Activated effector memory CD4-positive, alpha-beta T cell treated with anti-CD3 and anti-CD28 coated beads, Interleukin-2, amount 50 U/mL, for 16 hours (primary cell): Measurements from ENCODE around the gene FDX2.
A peak's percentile ranks its signal among the peaks of the same experiment; 100 is the strongest.
"Not testable (repeated sequence)": the region's sequence is repeated elsewhere in the genome, so short reads cannot be mapped to it uniquely, and the experiment has no call there.

Experiments
- DNase-seq: peaks from one replicate; pipeline ENCODE4 v3.0.0-alpha.2; 2020

Gene FDX2

GRCh38 chr19:10283301-10284064 lies 32.3 kb downstream of the FDX2 start:
- no peak for DNase-seq

DNA sequence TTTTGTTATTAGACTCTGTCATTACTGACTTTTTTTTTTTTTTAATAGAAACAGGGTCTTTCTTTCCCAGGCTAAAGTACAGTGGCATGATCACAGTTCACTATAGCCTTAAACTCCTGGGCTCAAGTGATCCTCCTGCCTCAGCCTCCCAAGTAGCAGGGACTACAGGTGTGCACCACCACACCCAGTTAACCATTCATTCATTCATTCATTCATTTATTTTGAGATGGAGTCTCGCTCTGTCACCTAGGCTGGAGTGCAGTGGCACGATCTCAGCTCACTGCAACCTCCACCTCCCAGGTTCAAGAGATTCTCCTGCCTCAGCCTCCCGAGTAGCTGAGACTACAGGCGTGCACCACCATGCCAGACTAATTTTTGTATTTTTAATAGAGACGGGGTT lies 33.8 kb downstream of the FDX2 start:
- not testable (repeated sequence) for DNase-seq

DNA sequence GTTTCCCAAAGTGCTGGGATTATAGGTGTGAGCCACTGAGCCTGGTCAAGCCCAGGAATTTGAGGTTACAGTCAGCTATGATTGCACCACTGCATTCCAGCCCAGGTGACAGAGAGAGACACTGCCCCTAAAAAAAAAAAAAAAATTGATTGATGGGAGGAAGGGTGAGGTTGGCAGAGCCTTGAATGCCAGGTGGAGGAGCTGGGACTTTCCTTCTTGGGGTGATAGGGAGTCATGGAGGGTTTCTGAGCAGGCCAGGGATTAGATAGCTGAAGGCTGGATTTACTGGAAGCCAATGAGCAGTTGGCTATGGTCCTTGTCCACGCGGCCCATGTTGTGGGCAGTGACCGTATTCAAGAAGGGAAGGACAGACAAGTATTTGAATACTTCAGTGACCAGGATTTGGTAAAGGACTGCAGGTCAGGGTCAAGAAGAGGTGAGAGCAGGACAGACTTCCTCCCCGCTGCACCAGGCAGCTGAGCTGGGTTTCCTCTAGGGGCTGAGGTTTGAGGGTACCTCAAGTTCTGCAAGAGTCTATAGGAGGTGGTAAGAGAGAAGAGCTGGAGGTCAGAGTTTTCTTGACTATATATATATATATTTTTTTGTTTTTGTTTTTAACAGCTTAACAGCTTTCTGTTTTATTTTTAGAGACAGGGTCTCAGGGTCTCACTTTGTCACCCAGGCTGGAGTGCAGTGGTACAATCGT lies 35.9 kb downstream of the FDX2 start:
- no peak for DNase-seq

- DNase-seq, result no peak
Measured at GRCh38 chr19:10278935-10279334, 36.9 kb downstream of the FDX2 start.

DNA sequence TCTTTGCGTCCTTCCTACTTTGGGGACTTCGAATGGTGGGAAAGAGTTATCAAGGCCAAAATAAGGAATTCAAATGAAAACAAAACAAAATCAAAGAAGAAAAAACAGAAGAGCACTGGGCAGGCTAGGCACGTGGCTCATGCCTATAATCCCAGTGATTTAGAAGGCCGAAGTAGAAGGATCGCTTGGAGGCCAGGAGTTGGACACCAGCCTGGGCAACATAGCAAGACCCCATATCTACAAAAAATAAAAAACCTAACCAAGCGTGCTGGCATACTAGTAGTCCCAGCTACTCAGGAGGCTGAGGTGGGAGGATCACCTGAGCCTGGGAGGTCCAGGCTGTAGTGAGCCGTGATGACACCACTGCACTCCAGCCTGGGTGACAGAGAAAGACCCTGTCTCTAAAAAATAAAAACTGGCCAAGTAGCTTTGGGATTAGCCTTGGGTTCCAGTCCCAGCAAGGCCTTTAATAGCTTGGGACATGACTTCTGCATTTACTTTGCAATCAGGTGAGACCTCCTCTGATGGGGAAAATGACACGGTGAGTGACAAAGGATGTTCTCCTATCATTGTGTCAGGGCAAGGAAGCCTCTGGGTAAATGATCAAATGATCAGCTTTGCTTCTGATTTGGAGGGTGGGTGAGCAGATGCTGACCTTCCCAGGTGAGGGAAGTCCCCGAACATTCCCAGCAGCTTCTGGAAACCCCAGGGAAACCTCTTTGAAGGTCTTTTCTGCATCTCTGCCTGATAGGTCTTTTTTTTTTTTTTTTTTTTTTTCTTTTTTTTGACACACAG lies 37.8 kb downstream of the FDX2 start:
- no peak for DNase-seq

DNA sequence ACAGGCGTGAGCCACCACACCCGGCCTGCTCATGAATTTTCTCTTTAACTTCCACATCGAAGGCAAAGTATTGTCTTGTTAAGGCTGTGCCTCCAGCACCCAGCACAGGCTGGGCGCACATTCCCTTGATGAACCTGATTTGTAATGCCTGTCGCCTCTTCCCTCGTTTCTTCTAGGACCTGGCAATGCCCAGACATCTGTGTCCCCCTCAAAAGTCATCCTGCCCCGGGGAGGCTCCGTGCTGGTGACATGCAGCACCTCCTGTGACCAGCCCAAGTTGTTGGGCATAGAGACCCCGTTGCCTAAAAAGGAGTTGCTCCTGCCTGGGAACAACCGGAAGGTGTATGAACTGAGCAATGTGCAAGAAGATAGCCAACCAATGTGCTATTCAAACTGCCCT lies 41.2 kb downstream of the FDX2 start:
- DNase-seq, result no peak

- DNase-seq, result peak; percentile 80
Measured at GRCh38 chr19:10271543-10272086, 44.2 kb downstream of the FDX2 start.

DNA sequence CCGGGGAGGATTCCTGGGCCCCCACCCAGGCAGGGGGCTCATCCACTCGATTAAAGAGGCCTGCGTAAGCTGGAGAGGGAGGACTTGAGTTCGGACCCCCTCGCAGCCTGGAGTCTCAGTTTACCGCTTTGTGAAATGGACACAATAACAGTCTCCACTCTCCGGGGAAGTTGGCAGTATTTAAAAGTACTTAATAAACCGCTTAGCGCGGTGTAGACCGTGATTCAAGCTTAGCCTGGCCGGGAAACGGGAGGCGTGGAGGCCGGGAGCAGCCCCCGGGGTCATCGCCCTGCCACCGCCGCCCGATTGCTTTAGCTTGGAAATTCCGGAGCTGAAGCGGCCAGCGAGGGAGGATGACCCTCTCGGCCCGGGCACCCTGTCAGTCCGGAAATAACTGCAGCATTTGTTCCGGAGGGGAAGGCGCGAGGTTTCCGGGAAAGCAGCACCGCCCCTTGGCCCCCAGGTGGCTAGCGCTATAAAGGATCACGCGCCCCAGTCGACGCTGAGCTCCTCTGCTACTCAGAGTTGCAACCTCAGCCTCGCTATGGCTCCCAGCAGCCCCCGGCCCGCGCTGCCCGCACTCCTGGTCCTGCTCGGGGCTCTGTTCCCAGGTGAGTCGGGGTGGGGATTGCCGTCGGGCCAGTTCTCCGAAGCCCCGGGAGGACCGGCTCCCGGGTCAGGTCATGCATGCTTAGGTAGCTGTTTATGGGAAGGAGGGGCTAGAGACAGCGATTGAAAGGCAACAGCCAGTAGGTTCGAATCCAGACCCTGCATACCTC lies 45.0 kb downstream of the FDX2 start, which contains the start of gene ICAM1:
Gene ICAM1, plus strand, starts transcription at position 505 of the 779 bp plus-strand sequence. Its CDS starts 40 bp downstream, at position 545.
- peak; percentile 91 for DNase-seq

- peak; percentile 89 for DNase-seq
Measured at GRCh38 chr19:10270180-10270615, 45.6 kb downstream of the FDX2 start.

DNA sequence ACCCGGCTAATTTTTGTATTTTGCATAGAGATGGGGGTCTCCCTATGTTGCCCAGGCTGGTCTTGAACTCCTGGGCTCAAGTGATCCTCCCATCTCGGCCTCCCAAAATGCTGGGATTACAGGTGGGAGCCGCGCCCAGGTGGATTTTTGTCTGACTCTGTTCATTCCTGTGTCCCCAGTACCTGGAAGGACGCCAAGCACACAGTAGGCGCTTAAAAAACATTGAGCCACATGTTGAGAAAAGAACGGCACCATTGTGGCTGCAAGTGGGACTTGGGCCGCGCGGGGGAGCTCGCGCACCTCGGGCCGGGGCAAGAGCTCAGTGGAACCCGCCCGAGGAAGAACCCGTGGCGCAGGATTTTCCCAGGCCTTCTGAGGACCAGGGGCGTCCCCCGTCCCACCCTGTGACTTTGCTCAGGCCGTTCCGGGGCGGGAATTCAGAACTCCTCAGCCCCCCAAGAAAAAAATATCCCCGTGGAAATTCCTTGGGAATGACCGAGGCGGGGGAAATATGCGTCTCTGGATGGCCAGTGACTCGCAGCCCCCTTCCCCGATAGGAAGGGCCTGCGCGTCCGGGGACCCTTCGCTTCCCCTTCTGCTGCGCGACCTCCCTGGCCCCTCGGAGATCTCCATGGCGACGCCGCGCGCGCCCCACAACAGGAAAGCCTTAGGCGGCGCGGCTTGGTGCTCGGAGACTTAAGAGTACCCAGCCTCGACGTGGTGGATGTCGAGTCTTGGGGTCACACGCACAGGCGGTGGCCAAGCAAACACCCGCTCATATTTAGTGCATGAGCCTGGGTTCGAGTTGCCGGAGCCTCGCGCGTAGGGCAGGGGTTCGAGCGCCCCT lies 46.3 kb downstream of the FDX2 start:
- peak; percentile 95 for DNase-seq

- DNase-seq, result no peak
Measured at GRCh38 chr19:10268071-10268470, 47.7 kb downstream of the FDX2 start.

DNA sequence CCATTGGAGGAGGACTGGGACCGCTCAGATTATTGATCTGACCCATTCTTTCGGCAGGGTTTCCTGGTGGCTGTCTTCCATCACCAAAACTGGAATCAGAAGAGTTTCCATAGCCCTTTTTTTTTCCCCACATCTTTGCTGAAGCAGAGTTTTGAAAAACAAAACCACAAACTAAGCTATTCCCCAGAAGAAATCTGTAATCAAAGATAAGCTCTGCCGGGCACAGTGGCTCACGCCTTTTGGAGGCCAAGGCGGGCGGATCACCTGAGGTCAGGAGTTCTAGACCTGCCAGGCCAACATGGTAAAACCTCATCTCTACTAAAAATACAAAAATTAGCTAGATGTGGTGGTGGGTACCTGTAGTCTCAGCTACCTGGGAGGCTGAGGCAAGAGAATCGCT lies 49.1 kb downstream of the FDX2 start:
- no peak for DNase-seq

DNA sequence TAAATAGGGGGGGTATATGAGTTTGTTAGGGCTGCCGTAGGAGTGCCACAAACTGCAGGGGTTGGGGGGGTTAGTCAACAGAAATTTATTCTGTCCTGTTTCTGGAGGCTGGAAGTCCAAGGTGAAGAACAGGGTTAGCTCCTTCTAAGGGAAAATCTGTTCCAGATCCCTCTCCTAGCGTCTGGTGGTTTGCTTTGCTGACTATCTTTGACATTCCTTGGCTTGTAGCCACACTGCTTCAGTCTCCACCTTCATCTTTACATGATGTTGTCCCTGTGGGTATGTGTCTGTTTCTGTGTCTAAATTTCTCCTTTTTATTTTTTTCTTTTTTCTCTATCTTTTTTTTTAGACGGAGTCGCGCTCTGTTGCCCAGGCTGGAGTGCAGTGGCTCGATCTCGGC lies 53.0 kb downstream of the FDX2 start:
- no peak for DNase-seq

GRCh38 chr19:10260141-10260584 lies 55.7 kb downstream of the FDX2 start:
- peak; percentile 88 for DNase-seq
